GM23338 (cell line): ENCODE results near the gene PTPRF. TPM values are rescaled to one million over a fixed set of nuclear protein-coding genes. Genes with fewer than 3 reads are reported as not detected.

ENCODE experiments used
- ATAC-seq: fragments of 200-7000 bp; cut with Tn5 transposase; 3 replicates; pipeline ENCODE4 v1.9.1; 2020
- DNase-seq: peaks from one replicate; pipeline ENCODE4 v3.0.0-alpha.2; 2015; ENCODE audit warnings: low spot score
- H2AFZ ChIP-seq: fragments of 200-600 bp; sonication (generic); 2 replicates; pipeline ENCODE4 v1.8.0; 2016; ENCODE audit warnings: antibody characterized with exemption, mild to moderate bottlenecking, moderate library complexity
- H3F3A ChIP-seq: fragments of 200-600 bp; sonication (generic); replicated peaks from 2 replicates; pipeline ENCODE4 v1.8.0; 2017; ENCODE audit warnings: antibody characterized with exemption, mixed run types, low read depth
- H3K27ac ChIP-seq: fragments of 200-600 bp; sonication (generic); 2 replicates; pipeline ENCODE4 v1.6.1; 2016; ENCODE audit warnings: low read depth
- H3K27me3 ChIP-seq: fragments of 200-600 bp; sonication (generic); 2 replicates; pipeline ENCODE4 v1.8.0; 2016; ENCODE audit warnings: mild to moderate bottlenecking, mixed run types, moderate library complexity; ENCODE audit not compliant: insufficient read depth
- H3K36me3 ChIP-seq: fragments of 200-600 bp; sonication (generic); 2 replicates; pipeline ENCODE4 v1.8.0; 2016; ENCODE audit warnings: mild to moderate bottlenecking; ENCODE audit not compliant: insufficient read depth
- H3K4me1 ChIP-seq: fragments of 200-600 bp; sonication (generic); 2 replicates; pipeline ENCODE4 v1.8.0; 2016; ENCODE audit warnings: mild to moderate bottlenecking, moderate library complexity; ENCODE audit not compliant: insufficient read depth
- H3K4me2 ChIP-seq: fragments of 200-600 bp; sonication (generic); 2 replicates; pipeline ENCODE4 v1.7.1; 2017; ENCODE audit warnings: mixed run types
- H3K4me3 ChIP-seq: fragments of 200-600 bp; sonication (generic); 2 replicates; pipeline ENCODE4 v1.6.1; 2016; ENCODE audit warnings: mixed run types
- H3K79me2 ChIP-seq: fragments of 200-600 bp; sonication (generic); replicated peaks from 2 replicates; pipeline ENCODE4 v1.8.0; 2017; ENCODE audit warnings: mild to moderate bottlenecking; ENCODE audit not compliant: insufficient read depth
- H3K9me2 ChIP-seq: fragments of 200-600 bp; sonication (generic); 2 replicates; pipeline ENCODE4 v1.8.0; 2017; ENCODE audit not compliant: insufficient read depth
- H4K20me1 ChIP-seq: fragments of 200-600 bp; sonication (generic); replicated peaks from 2 replicates; pipeline ENCODE4 v1.8.0; 2017; ENCODE audit warnings: mild to moderate bottlenecking; ENCODE audit not compliant: insufficient read depth
- H3K27ac Mint-ChIP-seq: 2 replicates; pipeline ENCODE4 v1.8.0; 2020; ENCODE audit warnings: inconsistent platforms, mild to moderate bottlenecking, moderate library complexity, mixed read lengths
- H3K27me3 Mint-ChIP-seq: 3 replicates; pipeline ENCODE4 v1.8.0; 2022; ENCODE audit warnings: low read depth, mild to moderate bottlenecking, moderate library complexity, mixed read lengths, inconsistent platforms; ENCODE audit not compliant: insufficient read depth, poor library complexity
- H3K36me3 Mint-ChIP-seq: 3 replicates; pipeline ENCODE4 v1.8.0; 2021; ENCODE audit warnings: low read depth, mild to moderate bottlenecking, inconsistent platforms, moderate library complexity, mixed read lengths
- H3K4me1 Mint-ChIP-seq: 3 replicates; pipeline ENCODE4 v1.8.0; 2020; ENCODE audit warnings: mild to moderate bottlenecking, inconsistent platforms, mixed read lengths
- H3K4me3 Mint-ChIP-seq: 3 replicates; pipeline ENCODE4 v1.8.0; 2021; ENCODE audit warnings: moderate library complexity, mild to moderate bottlenecking, inconsistent platforms, mixed read lengths
- H3K9me3 Mint-ChIP-seq: 3 replicates; pipeline ENCODE4 v1.8.0; 2020; ENCODE audit warnings: moderate library complexity, mild to moderate bottlenecking, inconsistent platforms, mixed read lengths
- ETS1 ChIP-seq: IDR thresholded peaks from 2 replicates; pipeline ENCODE4 v1.6.1; 2016; ENCODE audit warnings: antibody characterized with exemption
- EZH2 ChIP-seq: fragments of 200-600 bp; sonication (generic); IDR thresholded peaks from one replicate; pipeline ENCODE4 v1.8.0; 2017; ENCODE audit warnings: antibody characterized with exemption, mild to moderate bottlenecking, low read depth; ENCODE audit not compliant: unreplicated experiment
- EZH2phosphoT487 ChIP-seq: fragments of 200-600 bp; sonication (generic); IDR thresholded peaks from one replicate; pipeline ENCODE4 v1.8.1; 2018; ENCODE audit warnings: antibody characterized with exemption; ENCODE audit not compliant: unreplicated experiment
- JUNB ChIP-seq: IDR thresholded peaks from one replicate; pipeline ENCODE4 v1.6.1; 2016; ENCODE audit warnings: antibody characterized with exemption; ENCODE audit not compliant: unreplicated experiment
- NANOG ChIP-seq: IDR thresholded peaks from 2 replicates; pipeline ENCODE4 v1.6.1; 2016; ENCODE audit warnings: antibody characterized with exemption, borderline replicate concordance
- POLR2AphosphoS5 ChIP-seq: IDR thresholded peaks from 2 replicates; pipeline ENCODE4 v1.6.1; 2016; ENCODE audit warnings: antibody characterized with exemption, low read depth
- STAT1 ChIP-seq: IDR thresholded peaks from one replicate; pipeline ENCODE4 v1.6.1; 2016; ENCODE audit warnings: antibody characterized with exemption; ENCODE audit not compliant: unreplicated experiment
- ZNF114 ChIP-seq: fragments of 250-450 bp; sonication (Bioruptor Pico); IDR thresholded peaks from 2 replicates; pipeline ENCODE4 v1.5.0; 2020; ENCODE audit warnings: mild to moderate bottlenecking, moderate library complexity
- ZNF331 ChIP-seq: fragments of 250-450 bp; sonication (Bioruptor Pico); IDR thresholded peaks from 2 replicates; pipeline ENCODE4 v1.5.0; 2020; ENCODE audit warnings: low read depth, mild to moderate bottlenecking, moderate library complexity
- polyA plus RNA-seq: library from polyadenylated mRNA; unstranded; fragments of >200 nt; fragmentation: Nextera tagmentation; extraction: Ambion mirVana; gene quantifications from 2 replicates; pipeline ENCODE4 v1.2.1, GENCODE V29; 2016
- total RNA-seq: library from RNA; depleted of rRNA; stranded (reverse); fragments of >200 nt; shearing (Covaris generic); gene quantifications from 2 replicates; pipeline ENCODE4 v1.2.3, GENCODE V29; 2014
- TF ChIP-seq, protein P1 (sequence below): IDR thresholded peaks from one replicate; pipeline ENCODE4 v1.6.1; 2018; ENCODE audit warnings: antibody characterized with exemption; ENCODE audit not compliant: unreplicated experiment

The PTPRF gene
- total and polyA plus RNA-seq, 2 experiments from 2014 or later = 52.4 to 173 TPM

GRCh38 chr1:43503534-43503933 lies 27.1 kb upstream of the PTPRF start (continued):
- TF ChIP-seq STAT1 = no peak
- TF ChIP-seq POLR2AphosphoS5 = no peak
- no peak for TF ChIP-seq ZNF114 (CRISPR knock-in tag)
- TF ChIP-seq, protein P1, sequence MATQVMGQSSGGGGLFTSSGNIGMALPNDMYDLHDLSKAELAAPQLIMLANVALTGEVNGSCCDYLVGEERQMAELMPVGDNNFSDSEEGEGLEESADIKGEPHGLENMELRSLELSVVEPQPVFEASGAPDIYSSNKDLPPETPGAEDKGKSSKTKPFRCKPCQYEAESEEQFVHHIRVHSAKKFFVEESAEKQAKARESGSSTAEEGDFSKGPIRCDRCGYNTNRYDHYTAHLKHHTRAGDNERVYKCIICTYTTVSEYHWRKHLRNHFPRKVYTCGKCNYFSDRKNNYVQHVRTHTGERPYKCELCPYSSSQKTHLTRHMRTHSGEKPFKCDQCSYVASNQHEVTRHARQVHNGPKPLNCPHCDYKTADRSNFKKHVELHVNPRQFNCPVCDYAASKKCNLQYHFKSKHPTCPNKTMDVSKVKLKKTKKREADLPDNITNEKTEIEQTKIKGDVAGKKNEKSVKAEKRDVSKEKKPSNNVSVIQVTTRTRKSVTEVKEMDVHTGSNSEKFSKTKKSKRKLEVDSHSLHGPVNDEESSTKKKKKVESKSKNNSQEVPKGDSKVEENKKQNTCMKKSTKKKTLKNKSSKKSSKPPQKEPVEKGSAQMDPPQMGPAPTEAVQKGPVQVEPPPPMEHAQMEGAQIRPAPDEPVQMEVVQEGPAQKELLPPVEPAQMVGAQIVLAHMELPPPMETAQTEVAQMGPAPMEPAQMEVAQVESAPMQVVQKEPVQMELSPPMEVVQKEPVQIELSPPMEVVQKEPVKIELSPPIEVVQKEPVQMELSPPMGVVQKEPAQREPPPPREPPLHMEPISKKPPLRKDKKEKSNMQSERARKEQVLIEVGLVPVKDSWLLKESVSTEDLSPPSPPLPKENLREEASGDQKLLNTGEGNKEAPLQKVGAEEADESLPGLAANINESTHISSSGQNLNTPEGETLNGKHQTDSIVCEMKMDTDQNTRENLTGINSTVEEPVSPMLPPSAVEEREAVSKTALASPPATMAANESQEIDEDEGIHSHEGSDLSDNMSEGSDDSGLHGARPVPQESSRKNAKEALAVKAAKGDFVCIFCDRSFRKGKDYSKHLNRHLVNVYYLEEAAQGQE = no peak
- TF ChIP-seq ETS1 = no peak
- TF ChIP-seq JUNB = no peak
- TF ChIP-seq EZH2 = no peak

- Histone ChIP-seq H3F3A (no peaks in the 10 kb centered on the region), H3K27me3 (no peaks in the 10 kb centered on the region), H3K4me3 (no peak overlapping the region), H3K27ac (no peak overlapping the region), H3K4me1 (peaks cover 7% of the 10 kb centered on the region; the same call in 1 of the 2 replicates), H3K9me2 (no peaks in the 10 kb centered on the region), H3K79me2 (no peaks in the 10 kb centered on the region), H3K4me2 (no peak overlapping the region), H3K36me3 (no peaks in the 10 kb centered on the region), H2AFZ (no peak overlapping the region), H4K20me1 (no peaks in the 10 kb centered on the region)
- Mint-ChIP-seq H3K27me3 (peaks cover 8% of the 10 kb centered on the region), H3K36me3 (peaks cover 5% of the 10 kb centered on the region), H3K27ac (no peak overlapping the region), H3K9me3 (peaks cover 13% of the 10 kb centered on the region), H3K4me3 (no peak overlapping the region), H3K4me1 (peaks cover 10% of the 10 kb centered on the region; the same call in 2 of the 3 replicates)
- DNase-seq (no peak), ATAC-seq (peak; percentile 31; the same call in 1 of the 3 replicates)
- TF ChIP-seq POLR2AphosphoS5 (no peak), JUNB (no peak)
Observed at GRCh38 chr1:43505077-43505780, 25.5 kb upstream of the PTPRF start.

GRCh38 chr1:43506233-43506632 lies 24.4 kb upstream of the PTPRF start:
- Histone ChIP-seq H3F3A (no peaks in the 10 kb centered on the region), H3K4me3 (no peak overlapping the region), H3K27ac (no peak overlapping the region), H3K79me2 (no peaks in the 10 kb centered on the region), H3K4me1 (peaks cover 7% of the 10 kb centered on the region; the same call in 1 of the 2 replicates), H3K27me3 (no peaks in the 10 kb centered on the region), H3K36me3 (no peaks in the 10 kb centered on the region), H2AFZ (no peak overlapping the region), H3K4me2 (no peak overlapping the region), H3K9me2 (no peaks in the 10 kb centered on the region), H4K20me1 (no peaks in the 10 kb centered on the region)
- peaks cover 10% of the 10 kb centered on the region; the same call in 2 of the 3 replicates for H3K4me1 Mint-ChIP-seq
- no peak for DNase-seq
- peaks cover 6% of the 10 kb centered on the region; the same call in 2 of the 3 replicates for H3K9me3 Mint-ChIP-seq
- no peaks in the 10 kb centered on the region; the same call in 2 of the 3 replicates for H3K36me3 Mint-ChIP-seq
- ATAC-seq = no peak
- H3K27me3 Mint-ChIP-seq = peaks cover 8% of the 10 kb centered on the region
- H3K27ac Mint-ChIP-seq = no peak overlapping the region
- no peak overlapping the region for H3K4me3 Mint-ChIP-seq
- TF ChIP-seq ETS1 (no peak), EZH2phosphoT487 (no peak), NANOG (no peak), ZNF114 (CRISPR knock-in tag) (no peak), STAT1 (no peak), EZH2 (no peak), JUNB (no peak), ZNF331 (CRISPR knock-in tag) (no peak)
- TF ChIP-seq, protein P1 = no peak
